Activated effector memory CD4-positive, alpha-beta T cell treated with Interleukin-2 at 50 U/mL for 16 hours (primary cell): ENCODE measurements around the gene WNT8B.

ENCODE experiments used
- DNase-seq: peaks from one replicate; pipeline ENCODE4 v3.0.0-alpha.2; 2020

Gene WNT8B, protein sequence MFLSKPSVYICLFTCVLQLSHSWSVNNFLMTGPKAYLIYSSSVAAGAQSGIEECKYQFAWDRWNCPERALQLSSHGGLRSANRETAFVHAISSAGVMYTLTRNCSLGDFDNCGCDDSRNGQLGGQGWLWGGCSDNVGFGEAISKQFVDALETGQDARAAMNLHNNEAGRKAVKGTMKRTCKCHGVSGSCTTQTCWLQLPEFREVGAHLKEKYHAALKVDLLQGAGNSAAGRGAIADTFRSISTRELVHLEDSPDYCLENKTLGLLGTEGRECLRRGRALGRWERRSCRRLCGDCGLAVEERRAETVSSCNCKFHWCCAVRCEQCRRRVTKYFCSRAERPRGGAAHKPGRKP

DNA sequence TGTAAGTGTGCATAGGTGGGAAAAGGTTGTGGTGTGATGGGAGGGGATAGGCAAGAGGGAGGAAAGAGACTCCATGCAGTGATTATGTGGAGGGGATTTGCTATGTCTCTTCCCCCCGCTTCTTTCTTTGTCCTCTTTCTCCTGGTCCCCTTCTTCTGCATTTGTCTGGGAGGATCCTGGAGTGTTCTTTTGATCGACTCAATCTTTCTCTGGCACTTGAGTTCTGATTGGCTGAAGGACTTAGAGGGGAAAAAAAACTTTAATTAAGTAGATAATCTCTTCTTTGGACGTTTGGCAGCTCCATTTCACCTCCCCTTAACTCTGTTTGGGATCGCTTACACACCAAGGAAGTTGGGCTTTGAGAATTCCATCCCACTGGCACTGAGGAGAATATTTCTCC is at the start of gene WNT8B:
Gene WNT8B, plus strand, starts transcription at position 301 of the 400 bp plus-strand sequence. CDS start 160 bp downstream, outside the sequence.
- no peak for DNase-seq

DNA sequence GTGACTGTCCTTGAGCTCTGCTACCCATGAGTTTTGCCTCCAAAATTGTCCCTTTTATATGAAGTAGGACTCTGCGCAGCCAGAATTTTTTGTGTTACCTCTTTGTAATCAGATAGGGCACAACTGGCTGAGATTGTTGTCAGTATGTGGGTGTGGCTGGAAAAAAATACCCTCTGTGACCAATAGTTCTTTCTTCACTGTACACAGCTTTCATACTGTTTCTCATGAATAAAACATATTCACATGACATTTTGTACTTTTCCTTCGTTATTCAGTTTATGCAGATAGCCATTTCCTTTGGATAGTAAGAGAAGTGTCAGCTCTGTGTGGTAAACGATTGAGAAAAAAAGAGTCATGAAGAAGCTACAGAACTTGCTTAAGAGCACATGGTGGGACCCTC is 49.6 kb upstream of the WNT8B start:
- DNase-seq: no peak

DNA sequence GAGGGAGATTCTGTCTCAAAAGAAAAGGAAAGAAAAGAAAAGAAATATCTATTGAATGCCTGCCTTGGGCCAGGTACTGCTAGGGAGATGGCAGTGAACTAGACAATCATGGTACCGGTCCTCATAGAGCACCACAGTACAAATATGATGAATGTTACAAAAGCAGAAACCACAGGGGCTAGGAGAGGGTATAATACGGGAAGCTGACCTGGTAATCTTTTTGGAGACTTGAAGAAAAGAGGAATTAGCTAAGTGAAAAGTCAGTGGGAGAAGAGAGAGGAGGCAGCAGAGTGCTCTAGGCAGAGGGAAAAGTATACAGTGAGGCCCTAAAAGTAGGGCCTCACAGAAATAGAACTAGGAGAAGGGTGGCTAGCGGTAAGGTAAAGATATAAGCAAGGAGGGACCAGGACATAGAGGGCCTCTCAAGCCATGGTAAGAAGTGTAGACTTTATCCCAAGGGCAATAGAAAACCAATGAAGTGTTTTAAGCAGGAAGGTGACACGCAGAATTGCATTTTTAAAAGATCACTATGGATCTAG is 42.8 kb upstream of the WNT8B start:
- DNase-seq: no peak

DNA sequence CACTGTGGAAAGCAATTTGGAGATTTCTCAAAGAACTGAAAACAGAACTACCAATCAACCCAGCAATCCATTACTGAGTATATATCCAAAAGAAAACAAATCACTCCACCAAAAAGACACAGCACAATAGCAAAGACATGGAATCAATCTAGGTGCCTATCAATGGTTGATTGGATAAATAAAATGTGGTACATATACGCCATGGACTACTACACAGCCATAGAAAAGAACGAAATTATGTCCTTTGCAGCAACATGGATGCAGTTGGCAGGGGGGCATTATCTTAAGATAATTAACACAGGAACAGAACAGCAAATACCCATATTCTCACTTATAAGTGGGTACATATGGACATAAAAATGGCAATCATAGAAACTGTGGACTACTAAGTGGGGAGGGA is 35.4 kb upstream of the WNT8B start:
- DNase-seq: no peak

DNA sequence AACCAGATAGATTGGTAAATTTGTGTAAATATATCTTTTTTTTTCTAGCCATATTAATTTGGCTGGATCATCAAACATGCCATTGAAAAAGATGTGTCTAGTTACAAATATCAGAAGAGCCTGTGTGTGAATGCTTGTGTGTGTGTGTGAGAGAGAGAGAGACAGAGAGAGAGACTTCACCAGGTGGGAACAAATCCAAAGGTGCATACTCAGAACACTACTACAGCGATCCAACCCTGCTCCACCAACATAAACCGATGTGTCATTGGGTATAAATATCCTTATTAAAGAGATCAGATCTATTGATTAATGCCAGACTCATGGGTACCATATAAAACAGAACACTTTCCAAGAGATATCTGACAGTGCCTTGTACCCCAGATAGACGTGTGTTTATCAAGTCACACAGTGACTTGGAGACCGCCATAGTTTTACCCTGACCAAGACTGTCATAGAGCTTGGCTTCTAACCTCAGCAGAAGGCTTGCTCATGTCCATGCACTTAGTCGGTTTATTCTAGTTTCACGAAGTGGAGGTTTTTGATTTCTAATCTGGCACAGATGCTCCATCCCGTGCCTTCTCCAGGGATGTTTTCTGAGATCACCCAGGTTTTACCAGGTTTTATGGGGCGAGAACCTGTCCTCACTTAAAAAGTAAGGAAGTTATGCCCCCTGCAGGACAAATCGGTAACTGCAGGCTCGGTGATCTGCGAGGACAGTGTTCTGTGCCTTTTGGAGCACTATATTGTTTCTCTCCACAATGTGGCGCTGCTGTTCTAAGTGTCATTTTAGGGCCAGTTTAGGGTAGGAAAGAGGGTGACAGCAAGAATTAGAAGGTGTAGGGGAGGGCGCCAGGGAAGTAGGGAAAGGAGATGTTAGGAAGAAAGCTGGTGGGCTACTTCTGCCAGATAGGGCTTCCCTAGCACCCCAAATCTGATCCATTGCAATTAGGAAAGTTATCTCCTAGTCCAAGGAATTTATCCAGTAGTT is 29.3 kb upstream of the WNT8B start:
- DNase-seq: peak; percentile 86

DNA sequence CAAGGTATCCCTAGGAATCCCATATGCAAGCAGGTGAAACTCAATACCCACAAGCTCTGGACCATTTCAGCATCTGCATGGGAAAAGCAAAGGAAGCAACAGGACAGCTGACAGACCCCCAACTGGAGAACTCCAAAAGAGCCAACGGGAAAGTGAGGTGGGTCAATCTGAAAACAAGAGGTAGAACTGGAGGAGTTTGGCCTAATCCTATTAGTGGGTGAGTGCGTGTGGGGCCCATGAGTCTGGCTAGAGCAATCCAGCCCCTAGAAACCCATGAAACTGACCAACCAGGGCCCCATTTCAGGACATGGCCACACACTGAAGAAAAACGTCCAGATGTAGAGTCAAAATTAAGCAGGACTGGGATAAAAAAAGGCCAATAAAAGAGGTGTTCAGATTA is 26.6 kb upstream of the WNT8B start:
- no peak for DNase-seq

DNA sequence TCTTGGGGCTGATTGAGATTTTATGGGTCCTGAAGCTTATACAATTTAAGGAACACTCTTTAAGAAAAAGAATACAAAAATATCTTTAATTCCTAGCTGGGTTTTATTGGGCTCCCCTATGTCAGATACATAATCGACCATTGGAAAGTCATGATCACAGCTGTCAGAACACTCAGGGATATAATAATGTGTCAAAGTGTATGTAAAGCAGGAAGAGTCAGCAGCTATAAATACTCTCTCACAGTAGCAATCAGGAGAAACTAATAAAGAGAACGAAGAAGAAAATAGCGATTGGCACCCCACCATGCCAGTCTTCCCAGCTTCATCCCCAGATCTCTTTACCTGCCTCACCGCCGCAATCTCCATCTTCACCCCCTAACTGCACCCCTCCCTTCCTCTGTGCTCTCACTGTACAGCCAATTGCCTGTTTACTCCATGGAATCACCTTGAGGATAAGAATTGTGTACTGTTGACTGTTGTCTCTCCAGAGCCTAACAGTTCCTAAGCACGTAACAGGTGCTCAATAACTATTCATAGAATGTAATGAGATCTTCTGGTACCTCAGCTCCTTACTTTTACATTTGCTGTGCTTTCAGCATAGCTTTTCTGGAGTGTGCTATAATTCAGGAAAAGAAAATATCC is 24.0 kb upstream of the WNT8B start:
- DNase-seq: no peak

DNA sequence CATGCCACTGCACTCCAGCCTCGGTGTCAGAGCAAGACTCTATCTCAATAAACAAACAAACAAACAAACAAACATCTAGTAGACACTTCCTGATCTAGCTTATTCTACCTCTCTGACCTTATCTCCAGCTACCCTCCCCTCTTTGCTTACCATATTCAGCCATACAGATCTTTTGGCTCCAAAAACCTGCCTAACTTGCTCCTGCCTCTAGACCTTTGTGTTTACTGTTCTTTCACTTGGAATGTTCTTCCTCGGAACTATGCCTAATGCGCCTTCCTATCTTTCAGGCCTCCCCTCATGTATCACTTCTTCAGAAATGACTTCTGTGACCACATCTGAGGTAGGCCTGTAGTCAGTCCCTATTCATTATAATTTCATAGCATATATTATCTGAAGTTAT is 20.3 kb upstream of the WNT8B start:
- DNase-seq: no peak

DNA sequence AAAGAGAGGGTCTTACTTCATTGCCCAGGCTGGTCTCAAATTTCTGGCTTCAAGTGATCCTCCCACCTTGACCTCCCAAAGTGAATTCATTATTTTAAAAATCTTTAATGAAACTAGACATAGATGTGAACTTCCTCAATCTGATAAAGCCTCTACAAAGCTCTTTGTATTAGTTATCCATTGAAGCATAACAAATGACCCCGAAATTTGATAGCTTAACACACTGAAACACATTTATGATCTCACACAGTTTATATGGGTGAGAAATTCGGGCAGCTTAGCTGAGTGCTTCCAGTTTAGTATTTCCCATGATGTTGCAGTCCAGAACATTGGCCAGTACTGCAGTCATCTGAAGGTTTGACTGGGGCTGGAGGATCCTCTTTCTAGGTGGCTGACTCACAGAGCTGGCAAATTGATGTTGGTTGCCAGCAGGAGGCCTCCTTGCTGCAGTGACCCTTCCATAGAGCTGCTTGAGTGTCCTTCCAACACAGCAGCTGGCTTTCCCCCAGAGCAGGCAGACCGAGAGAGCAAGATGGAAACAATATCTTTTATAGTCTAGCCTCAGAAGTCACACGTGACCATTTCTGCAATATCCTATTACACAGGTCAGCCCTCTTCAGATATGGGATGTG is 16.6 kb upstream of the WNT8B start:
- DNase-seq: no peak

DNA sequence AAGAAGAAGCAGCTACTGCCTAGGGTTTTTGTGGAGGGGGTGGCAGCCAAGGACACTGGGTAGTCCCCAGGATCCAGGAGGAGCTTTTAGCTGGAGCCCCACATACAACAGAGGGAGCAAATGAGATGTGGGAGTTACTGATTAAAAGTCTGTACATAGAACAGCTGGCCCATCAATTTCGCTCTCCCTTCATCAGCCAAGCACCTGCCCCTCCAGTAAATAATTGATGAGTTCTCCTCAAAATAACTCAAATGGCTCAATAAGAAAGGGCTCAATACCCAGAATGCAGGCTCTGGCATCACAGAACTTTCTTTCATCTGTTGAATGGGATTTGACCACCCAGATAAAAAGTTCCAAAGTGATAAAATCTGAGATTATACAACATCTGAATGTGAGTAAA is 15.1 kb upstream of the WNT8B start:
- DNase-seq: no peak

DNA sequence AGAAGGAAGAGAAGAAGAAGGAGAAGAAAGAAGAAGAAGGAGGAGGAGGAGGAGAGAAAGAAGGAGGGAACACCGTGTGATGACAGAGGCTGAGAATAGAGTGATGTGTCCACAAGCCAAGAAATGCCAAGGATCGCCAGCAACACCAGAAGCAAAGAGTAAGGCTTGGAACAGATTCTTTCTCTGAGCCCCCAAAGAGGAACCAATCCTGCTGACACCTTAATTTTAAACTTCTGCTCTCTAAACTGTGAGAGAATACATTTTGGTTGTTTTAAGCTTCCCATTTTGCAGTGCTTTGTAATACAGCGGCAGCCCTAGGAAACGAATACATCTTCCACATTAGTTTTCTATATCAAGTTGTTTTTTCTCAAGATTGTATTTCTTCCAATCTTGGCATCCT is 13.9 kb upstream of the WNT8B start:
- DNase-seq: no peak

DNA sequence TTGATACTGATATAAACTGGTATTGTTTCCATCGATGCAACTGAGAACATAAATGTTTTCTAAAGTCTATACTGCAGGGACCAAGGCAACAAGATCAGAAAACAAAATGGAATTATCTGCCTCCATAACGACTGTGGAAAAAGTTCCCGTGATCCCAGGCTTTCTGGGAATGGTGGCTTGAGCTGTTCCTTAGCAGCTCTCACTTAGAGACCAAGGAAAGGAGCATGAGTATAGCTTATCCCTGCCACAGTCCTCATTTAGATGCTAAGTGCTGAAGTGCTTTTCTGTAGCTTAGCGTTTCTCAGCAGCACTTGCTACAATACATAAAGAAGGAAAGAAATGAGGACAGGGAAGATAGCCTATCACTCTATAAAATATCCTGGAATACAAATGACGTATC is 5.5 kb downstream of the WNT8B start:
- DNase-seq: no peak

DNA sequence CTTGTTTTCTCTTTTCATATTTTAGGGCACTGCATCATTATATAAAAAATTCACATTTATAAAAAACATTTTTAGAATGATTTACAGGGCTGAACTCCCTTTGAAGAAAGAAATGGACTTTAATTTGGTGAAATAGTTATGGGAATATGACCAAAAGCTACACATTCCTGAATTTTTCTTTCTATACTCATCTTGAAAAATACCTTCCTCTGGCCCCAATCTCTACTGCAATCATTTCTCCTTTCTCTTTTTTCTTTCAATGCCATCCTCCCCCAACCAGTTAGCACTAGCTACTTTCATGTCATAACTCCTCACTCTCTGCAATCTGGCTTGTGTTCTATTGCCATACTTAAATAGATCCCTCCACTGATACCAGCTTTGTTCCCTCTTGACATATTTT is 6.2 kb downstream of the WNT8B start:
- DNase-seq: no peak

DNA sequence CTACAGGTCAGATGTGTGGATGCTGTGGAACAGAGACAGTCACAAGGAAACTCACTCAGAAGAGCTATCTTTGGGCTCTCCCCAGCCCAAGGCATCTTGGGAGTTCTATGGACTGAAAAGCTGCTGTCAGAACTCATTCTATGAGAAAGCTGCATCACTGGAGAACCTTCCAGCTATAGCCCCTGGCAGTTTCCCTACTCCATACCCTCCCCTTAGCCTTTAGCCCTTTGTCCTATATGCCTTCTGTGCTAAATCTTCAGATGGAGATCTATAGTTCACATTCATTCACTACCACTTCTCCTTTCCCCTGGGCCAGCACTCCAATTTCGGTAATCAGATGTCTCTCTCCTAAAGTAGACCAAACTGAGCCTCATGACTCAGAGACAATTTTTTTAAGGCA is 6.9 kb downstream of the WNT8B start:
- no peak for DNase-seq

DNA sequence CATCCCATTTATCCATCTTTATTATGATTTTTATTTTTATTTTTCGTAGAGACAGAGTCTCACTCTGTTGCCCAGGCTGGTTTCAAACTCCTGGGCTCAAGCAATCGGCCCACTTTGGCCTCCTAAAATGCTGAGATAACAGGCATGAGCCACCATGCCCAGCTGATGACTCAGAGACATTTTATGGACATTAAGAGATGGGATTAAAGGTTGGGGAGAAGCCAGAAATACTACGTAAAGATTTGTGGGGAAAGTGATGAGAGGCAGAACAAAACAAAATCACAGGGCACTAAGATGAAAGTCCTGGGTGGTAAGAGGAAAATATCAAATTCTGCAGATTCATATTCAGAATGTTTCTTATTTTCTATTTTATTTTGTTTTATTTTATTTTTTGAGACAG is 7.6 kb downstream of the WNT8B start:
- no peak for DNase-seq

DNA sequence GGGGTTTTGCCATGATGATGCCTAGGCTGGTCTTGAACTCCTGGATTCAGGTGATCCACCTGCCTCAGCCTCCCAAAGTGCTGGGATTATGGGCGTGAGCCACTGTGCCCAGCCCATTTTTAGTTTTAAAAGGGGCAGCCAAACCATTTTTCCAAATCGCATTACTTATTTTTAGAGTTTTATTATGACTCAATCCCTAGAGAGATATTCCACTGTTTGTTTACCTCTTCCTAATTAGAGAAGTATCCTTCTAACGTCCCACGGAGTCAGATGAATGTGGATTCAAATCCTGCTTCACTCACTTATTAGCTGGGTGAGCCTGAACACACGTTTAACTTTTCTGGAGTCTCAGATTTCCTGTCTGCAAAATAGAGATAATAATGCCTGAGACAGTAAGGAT is 15.2 kb downstream of the WNT8B start:
- no peak for DNase-seq

DNA sequence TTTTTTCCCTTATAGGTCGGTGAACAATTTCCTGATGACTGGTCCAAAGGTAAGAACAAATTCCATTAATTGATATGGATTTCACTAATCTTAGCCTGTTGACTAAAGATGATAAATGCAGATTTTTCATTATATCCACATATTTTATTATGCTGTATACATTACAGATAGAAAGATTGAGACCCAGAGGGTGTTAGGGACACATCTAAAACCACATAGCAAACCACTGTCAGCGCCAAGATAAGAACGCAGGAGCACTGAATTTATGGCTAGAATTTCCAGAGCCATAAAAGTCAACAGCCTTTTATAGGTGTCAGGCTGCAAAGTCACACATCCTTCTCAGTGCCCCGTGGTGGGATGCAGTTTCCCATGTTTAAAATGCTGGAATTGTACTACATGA is 16.2 kb downstream of the WNT8B start:
- DNase-seq: no peak

DNA sequence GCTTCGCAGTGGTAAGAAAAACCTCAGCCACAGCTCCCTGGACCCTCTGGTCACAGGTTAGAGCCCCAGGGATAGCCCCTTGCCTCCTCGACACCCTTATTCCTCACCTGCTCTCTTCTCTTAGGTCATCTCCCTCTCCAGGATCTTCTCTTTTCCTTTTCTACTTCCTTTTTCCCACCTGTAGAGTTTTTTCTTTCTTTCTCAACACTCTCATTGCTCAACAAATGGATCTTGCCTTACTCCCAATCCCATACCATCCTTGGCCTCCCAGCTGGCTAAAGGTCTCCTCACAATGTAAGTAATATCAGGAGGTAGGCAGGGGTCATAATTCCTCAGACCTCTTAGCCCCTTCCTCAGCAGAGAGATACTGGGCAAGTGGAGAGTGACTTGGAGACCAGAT is 17.2 kb downstream of the WNT8B start:
- DNase-seq: no peak

DNA sequence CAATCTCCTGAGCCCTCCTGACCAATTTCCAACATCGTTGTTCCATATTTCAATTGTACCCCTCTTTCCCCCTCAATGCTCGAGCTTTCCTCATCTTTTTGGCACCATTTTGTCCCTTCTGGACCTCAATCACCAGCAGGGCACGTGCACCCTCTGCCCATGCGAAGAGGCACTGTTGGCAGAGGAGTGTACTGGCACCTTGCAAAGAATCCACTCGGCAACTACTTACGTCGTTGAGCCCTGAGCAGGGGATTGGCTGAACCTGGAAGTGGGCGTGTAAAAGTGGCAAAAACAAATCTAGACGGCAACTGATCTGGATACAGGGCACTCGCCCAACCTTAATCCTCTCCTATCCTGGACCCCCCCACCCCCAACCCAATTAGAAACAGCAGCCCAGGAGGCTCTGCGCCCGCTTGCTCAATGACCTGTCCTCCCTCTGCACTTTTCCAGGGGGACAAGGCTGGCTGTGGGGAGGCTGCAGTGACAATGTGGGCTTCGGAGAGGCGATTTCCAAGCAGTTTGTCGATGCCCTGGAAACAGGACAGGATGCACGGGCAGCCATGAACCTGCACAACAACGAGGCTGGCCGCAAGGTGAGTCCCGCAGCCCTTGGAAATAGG is 18.8 kb downstream of the WNT8B start:
- peak; percentile 93 for DNase-seq

DNA sequence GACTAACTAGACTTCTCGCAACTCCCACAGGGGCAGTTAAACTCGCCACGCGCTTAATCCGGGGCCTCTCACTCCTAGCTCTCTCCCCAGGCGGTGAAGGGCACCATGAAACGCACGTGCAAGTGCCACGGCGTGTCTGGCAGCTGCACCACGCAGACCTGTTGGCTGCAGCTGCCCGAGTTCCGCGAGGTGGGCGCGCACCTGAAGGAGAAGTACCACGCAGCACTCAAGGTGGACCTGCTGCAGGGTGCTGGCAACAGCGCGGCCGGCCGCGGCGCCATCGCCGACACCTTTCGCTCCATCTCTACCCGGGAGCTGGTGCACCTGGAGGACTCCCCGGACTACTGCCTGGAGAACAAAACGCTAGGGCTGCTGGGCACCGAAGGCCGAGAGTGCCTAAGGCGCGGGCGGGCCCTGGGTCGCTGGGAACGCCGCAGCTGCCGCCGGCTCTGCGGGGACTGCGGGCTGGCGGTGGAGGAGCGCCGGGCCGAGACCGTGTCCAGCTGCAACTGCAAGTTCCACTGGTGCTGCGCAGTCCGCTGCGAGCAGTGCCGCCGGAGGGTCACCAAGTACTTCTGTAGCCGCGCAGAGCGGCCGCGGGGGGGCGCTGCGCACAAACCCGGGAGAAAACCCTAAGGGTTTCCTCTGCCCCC is 19.5 kb downstream of the WNT8B start:
- DNase-seq: peak; percentile 53

DNA sequence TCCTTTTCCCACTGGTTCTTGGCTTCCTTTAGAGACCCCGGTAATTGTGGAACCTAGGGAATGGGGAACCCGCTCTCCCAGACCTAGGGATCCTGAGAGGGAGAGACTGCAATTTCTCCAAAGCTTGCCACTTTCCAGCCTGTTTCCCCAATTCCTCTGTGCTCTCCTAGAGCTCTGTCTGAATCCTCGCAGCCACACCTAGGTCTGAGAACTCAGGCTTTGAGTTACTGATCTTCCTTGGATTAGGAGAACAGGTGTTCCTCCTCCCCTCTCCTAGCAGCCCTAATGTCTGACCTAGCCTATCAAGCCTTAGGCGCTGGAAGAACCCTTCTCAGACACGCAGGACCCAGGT is 20.0 kb downstream of the WNT8B start:
- DNase-seq: no peak
